Measurements from ENCODE around the gene TBC1D3I. TPM values are rescaled to one million over a fixed set of nuclear protein-coding genes. Genes with fewer than 3 reads are reported as not detected.
"Not testable (repeated sequence)": the region's sequence is repeated elsewhere in the genome, so short reads cannot be mapped to it uniquely, and the experiment has no call there.

TBC1D3I gene
- 1.5 and 4.4 TPM in 2 replicates for total RNA-seq

DNA sequence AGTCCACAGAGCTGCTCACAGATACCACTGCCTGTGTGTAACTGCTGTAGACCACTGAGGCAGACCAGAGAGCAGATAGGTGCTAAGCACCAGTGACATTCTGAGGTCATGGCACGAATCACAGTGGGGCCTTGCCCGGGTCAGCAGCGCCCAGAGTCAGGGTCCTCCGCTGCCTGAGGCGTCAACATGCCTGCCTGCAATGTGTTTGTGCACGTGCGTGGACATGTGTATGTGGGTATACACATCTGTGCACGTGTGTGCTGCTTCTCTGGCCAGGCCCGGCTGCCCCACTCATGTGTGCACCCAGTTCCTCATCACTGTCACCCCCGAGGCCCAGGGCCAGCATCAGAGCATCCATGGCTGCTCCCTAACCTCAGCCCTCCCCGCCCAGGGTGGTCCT is at the start of gene TBC1D3I:
TSS of gene TBC1D3I (minus strand) at position 101 of the 400 bp plus-strand sequence. CDS start 1,585 bp downstream, outside the sequence.
- H3K9me3 Mint-ChIP-seq; ATAC-seq (ENCODE audit: low read depth); H3K27ac Mint-ChIP-seq; intact Hi-C loops (cut with micrococcal nuclease); CTCF ChIA-PET; POLR2A ChIA-PET; DNase-seq; H3K4me1 Mint-ChIP-seq; H3K36me3 Mint-ChIP-seq (ENCODE audit: low read depth); H3K4me3 Mint-ChIP-seq; H3K27me3 Mint-ChIP-seq: not testable (repeated sequence)

DNA sequence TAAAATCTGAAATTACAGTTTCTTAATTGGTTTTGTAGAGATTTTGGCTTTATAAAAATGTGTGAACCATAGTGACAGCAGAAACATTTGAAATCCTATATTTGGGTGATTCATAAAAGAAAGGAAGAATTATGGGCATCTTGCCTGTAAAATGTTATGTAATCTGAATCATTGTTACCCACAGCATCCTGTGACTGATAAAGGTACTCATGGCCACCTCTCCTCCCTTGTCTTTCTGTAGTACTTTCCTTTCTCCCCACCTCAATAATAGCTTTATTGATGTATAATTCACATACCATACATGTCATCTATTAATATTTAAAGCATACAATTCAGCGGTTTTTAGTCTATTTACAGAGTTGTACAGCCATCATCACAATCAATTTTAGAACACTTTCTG is 30.8 kb upstream of the TBC1D3I start:
- POLR2A ChIA-PET; H3K27ac Mint-ChIP-seq; H3K4me3 Mint-ChIP-seq; H3K4me1 Mint-ChIP-seq; H3K36me3 Mint-ChIP-seq (ENCODE audit: low read depth); H3K9me3 Mint-ChIP-seq; DNase-seq; ATAC-seq (ENCODE audit: low read depth); CTCF ChIA-PET; intact Hi-C loops (cut with micrococcal nuclease); H3K27me3 Mint-ChIP-seq: not testable (repeated sequence)

GRCh38 chr17:36289965-36290612 is 25.7 kb upstream of the TBC1D3I start:
- H3K9me3 Mint-ChIP-seq; ATAC-seq (ENCODE audit: low read depth); H3K4me3 Mint-ChIP-seq; H3K27ac Mint-ChIP-seq; H3K36me3 Mint-ChIP-seq (ENCODE audit: low read depth); CTCF ChIA-PET; H3K4me1 Mint-ChIP-seq; POLR2A ChIA-PET; H3K27me3 Mint-ChIP-seq; DNase-seq; intact Hi-C loops (cut with micrococcal nuclease): not testable (repeated sequence)

DNA sequence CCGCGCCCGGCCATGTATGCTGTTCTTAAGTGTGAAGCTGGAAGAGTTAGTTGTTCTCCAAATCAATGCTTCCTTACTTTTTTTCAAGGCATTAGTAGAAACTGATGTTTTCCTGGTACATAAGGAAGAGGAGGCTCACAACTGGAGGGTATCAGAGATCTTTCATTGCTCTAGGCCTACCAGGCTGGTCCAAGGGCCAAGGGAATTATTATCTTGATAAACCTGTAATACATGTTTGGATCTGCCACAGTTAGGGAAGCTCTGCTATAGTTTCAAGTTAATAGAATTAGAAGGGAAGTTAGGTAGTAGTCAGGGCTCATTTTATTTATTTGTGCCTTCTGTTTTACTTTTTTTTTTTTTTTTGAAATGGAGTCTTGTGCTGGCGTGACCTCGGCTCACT is 19.8 kb upstream of the TBC1D3I start:
- H3K27me3 Mint-ChIP-seq; H3K9me3 Mint-ChIP-seq; POLR2A ChIA-PET; H3K36me3 Mint-ChIP-seq (ENCODE audit: low read depth); CTCF ChIA-PET; intact Hi-C loops (cut with micrococcal nuclease); DNase-seq; H3K4me3 Mint-ChIP-seq; H3K27ac Mint-ChIP-seq; H3K4me1 Mint-ChIP-seq; ATAC-seq (ENCODE audit: low read depth): not testable (repeated sequence)

- H3K9me3 Mint-ChIP-seq; H3K4me1 Mint-ChIP-seq; intact Hi-C loops (cut with micrococcal nuclease); H3K27me3 Mint-ChIP-seq; H3K27ac Mint-ChIP-seq; H3K36me3 Mint-ChIP-seq (ENCODE audit: low read depth); CTCF ChIA-PET; ATAC-seq (ENCODE audit: low read depth); POLR2A ChIA-PET; H3K4me3 Mint-ChIP-seq; DNase-seq: not testable (repeated sequence)
Measured at GRCh38 chr17:36283256-36283655, 18.9 kb upstream of the TBC1D3I start.

DNA sequence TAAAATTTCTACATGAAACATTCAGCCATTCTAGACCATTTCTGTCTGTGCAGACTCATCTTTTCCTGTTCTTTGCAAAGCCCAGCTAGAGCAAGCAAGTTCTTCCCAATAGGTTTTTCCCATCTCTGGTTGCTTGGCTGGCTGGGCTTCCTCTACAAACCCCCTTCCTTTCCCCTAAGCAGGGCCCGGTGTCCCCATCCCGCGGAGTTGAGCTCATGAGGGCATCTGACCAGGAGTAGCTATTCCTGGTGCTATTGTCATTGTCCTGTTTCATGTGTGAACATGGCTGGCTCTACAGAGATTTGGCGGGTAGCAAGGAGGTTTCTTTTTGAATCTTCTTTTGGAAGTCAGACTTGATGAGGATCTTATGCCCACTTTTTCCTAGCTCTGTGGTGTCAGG is 22.3 kb downstream of the TBC1D3I start:
- DNase-seq; H3K4me1 Mint-ChIP-seq; intact Hi-C loops (cut with micrococcal nuclease); H3K4me3 Mint-ChIP-seq; CTCF ChIA-PET; ATAC-seq (ENCODE audit: low read depth); H3K27me3 Mint-ChIP-seq; H3K27ac Mint-ChIP-seq; H3K36me3 Mint-ChIP-seq (ENCODE audit: low read depth); POLR2A ChIA-PET; H3K9me3 Mint-ChIP-seq: not testable (repeated sequence)

- H3K4me3 Mint-ChIP-seq; H3K27me3 Mint-ChIP-seq; H3K27ac Mint-ChIP-seq; CTCF ChIA-PET; H3K9me3 Mint-ChIP-seq; intact Hi-C loops (cut with micrococcal nuclease); H3K36me3 Mint-ChIP-seq (ENCODE audit: low read depth); ATAC-seq (ENCODE audit: low read depth); DNase-seq; POLR2A ChIA-PET; H3K4me1 Mint-ChIP-seq: not testable (repeated sequence)
Measured at GRCh38 chr17:36229644-36230043, 34.7 kb downstream of the TBC1D3I start.

DNA sequence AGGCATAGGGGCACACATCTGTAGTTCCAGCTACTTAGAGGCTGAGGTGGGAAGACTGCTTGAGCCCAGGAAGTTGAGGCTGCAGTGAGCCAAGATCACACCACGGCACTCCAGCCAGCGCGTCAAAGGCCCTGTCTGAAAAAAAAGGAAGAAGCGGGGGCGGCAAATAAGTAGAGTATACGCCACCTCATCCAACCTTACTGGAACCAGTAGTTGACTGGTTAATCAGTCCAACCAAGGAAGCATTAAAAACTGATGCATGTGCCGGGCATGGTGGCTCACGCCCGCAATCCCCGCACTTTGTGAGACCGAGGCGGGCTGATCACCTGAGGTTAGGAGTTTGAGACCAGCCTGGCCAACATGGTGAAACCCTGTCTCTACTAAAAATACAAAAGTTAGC is 41.4 kb downstream of the TBC1D3I start:
- H3K4me3 Mint-ChIP-seq; CTCF ChIA-PET; DNase-seq; POLR2A ChIA-PET; H3K4me1 Mint-ChIP-seq; intact Hi-C loops (cut with micrococcal nuclease); H3K27me3 Mint-ChIP-seq; H3K27ac Mint-ChIP-seq; H3K9me3 Mint-ChIP-seq; ATAC-seq (ENCODE audit: low read depth); H3K36me3 Mint-ChIP-seq (ENCODE audit: low read depth): not testable (repeated sequence)

DNA sequence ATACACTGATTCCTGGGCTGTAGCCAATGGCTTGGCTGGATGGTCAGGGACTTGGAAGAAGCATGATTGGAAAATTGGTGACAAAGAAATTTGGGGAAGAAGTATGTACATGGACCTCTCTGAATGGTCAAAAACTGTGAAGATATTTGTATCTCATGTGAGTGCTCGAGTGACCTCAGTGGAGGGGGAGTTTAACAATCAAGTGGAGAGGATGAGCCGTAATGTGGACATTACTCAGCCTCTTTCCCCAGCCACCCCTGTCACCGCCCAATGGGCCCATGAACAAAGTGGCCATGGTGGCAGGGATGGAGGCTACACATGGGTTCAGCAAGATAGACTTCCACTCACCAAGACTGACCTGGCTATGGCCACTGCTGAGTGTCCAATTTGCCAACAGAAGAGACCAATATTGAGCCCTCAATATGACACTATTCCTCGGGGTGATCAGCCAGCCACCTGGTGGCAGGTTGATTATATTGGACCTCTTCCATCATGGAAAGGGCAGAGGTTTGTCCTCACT is 42.7 kb downstream of the TBC1D3I start:
- H3K9me3 Mint-ChIP-seq; CTCF ChIA-PET; POLR2A ChIA-PET; intact Hi-C loops (cut with micrococcal nuclease); DNase-seq; H3K4me3 Mint-ChIP-seq; H3K4me1 Mint-ChIP-seq; H3K27me3 Mint-ChIP-seq; ATAC-seq (ENCODE audit: low read depth); H3K36me3 Mint-ChIP-seq (ENCODE audit: low read depth); H3K27ac Mint-ChIP-seq: not testable (repeated sequence)

DNA sequence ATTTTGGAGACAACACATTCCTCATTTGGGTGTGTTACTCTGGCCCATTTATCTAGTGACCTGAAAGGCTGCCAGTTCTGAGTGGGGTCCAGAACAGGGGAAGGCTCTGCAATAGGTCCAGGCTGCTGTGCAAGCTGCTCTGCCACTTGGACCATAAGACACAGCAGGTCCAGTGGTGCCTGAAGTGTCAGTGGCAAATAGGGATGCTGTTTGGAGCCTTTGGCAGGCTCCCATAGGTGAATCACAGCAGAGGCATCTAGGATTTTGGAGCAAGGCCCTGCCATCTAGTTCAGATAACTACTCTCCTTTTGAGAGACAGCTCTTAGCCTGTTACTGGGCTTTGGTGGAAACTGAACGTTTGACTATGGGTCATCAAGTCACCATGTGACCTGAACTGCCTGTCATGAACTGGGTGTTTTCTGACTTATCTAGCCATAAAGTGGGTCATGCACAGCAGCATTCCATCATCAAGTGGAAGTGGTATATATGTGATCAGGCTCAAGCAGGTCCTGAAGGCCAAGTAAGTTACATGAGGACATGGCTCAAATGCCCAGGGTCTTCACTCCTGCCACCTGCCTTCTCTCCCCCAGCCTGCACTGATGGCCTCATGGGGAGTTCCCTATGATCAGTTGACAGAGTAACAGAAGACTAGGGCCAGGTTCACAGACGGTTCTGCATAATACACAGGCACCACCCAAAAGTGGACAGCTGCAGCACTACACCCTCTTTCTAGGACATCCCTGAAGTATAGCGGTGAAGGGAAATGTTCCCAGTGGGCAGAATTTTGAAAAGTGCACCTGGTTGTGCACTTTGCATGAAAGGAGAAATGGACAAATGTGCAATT is 43.4 kb downstream of the TBC1D3I start:
- CTCF ChIA-PET; H3K27ac Mint-ChIP-seq; DNase-seq; intact Hi-C loops (cut with micrococcal nuclease); H3K4me3 Mint-ChIP-seq; H3K9me3 Mint-ChIP-seq; POLR2A ChIA-PET; H3K36me3 Mint-ChIP-seq (ENCODE audit: low read depth); H3K27me3 Mint-ChIP-seq; ATAC-seq (ENCODE audit: low read depth); H3K4me1 Mint-ChIP-seq: not testable (repeated sequence)

DNA sequence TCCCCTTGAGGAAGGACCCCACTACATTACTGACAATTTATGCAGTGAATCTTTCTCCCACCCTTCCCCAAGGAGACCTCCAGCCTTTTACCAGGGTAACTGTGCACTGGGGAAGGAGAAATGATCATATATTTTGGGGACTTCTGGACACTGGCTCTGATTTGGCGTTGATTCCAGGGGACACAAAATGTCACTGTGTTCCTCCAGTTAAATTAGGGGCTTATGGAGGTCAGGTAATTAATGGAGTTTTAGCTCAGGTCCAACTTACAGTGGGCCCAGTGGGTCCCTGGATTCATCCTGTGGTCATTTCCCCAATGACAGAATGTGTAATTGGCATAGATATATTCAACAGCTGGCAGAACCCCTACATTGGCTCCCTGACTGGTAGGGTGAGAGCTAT is 44.8 kb downstream of the TBC1D3I start:
- POLR2A ChIA-PET; H3K9me3 Mint-ChIP-seq; CTCF ChIA-PET; DNase-seq; ATAC-seq (ENCODE audit: low read depth); H3K4me1 Mint-ChIP-seq; intact Hi-C loops (cut with micrococcal nuclease); H3K4me3 Mint-ChIP-seq; H3K36me3 Mint-ChIP-seq (ENCODE audit: low read depth); H3K27ac Mint-ChIP-seq; H3K27me3 Mint-ChIP-seq: not testable (repeated sequence)
